ENCODE data around the gene RNLS. TPM values are rescaled to one million over a fixed set of nuclear protein-coding genes. Genes with fewer than 3 reads are reported as not detected.

Gene RNLS
- total and polyA plus RNA-seq, 4 donors, result 5.8 to 11.6 (median 7.9) TPM

DNA sequence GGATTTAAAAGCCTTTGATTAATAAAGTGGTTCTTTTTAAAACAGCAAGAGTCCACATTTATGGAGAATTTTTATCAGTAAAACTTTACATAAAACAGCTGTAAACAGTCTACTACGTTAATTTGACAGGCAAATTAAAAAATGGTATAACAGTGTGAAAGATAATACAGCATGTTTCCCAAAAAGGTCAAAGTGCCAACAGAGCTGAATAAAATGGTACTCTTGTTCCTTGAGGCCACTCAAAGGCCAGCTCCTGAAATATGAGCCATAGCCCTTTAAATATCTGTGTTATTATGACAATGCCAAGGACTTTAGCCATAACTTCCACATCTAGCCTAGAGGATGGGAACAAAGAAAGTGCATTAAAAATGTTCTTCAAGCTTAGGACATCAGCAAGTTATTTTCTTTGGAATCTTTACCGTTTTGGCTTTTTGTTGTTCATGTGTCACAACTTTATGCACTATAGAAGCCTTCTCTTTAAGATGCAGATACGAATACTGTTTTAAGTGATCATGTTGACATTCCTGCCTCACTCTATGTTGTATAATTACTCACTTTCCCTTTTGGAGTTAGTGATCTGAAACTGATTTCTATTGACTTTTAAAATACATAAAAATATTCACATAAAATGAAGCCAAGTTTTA, 165.6 kb downstream of the RNLS start:
- TF ChIP-seq, protein P1, sequence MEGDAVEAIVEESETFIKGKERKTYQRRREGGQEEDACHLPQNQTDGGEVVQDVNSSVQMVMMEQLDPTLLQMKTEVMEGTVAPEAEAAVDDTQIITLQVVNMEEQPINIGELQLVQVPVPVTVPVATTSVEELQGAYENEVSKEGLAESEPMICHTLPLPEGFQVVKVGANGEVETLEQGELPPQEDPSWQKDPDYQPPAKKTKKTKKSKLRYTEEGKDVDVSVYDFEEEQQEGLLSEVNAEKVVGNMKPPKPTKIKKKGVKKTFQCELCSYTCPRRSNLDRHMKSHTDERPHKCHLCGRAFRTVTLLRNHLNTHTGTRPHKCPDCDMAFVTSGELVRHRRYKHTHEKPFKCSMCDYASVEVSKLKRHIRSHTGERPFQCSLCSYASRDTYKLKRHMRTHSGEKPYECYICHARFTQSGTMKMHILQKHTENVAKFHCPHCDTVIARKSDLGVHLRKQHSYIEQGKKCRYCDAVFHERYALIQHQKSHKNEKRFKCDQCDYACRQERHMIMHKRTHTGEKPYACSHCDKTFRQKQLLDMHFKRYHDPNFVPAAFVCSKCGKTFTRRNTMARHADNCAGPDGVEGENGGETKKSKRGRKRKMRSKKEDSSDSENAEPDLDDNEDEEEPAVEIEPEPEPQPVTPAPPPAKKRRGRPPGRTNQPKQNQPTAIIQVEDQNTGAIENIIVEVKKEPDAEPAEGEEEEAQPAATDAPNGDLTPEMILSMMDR (IDR thresholded peaks at IDR 0.05; ENCODE audit: control extremely low read depth, extremely low read depth), result no peak
- 79 to 86% methylated on average over 3 of the region's 3 CpGs for WGBS, 2 donors
- peak in 2 of 3 donors; percentile 58 for DNase-seq

DNA sequence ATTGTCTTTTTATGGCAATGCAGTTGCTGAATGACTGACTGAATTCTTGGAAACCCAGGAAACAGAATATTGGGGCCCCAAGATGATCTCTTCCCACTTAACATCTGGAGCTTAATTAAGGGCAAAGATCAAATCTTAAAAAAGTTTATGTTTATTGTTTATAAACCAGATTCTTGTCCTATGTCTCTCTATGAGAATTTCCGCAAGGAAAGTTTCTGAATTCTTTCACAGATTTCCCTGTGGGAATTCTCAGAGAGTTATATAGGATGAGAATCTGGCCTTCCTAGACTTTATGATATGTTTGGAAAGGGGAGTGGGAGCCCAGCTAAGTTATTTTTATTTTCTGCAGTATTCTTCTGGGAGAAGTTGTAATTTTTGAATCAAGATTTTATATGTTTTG, 166.3 kb downstream of the RNLS start:
- H3K4me1 ChIP-seq (ENCODE audit: control insufficient read depth in 5 of 5, insufficient read depth in 5 of 5, low read length in 5 of 5), result peaks cover 0 to 10% (median 5%) of the 10 kb centered on the region in 5 donors
- H3K36me3 ChIP-seq (ENCODE audit: control insufficient read depth in 4 of 4, insufficient read depth in 4 of 4, low read length in 4 of 4), result no peaks in the 10 kb centered on the region
- no peak for ATAC-seq (ENCODE audit: insufficient read depth, low FRiP score)
- no peak overlapping the region for H3K4me3 ChIP-seq
- TF ChIP-seq, protein P1 (IDR thresholded peaks at IDR 0.05; ENCODE audit: control extremely low read depth, extremely low read depth), result no peak
- no peak for DNase-seq
- no peak overlapping the region for H3K27ac ChIP-seq (ENCODE audit: low read depth in 1 of 2, low read length in 1 of 2)
- no peaks in the 10 kb centered on the region for H3K27me3 ChIP-seq (ENCODE audit: control insufficient read depth in 3 of 3, insufficient read depth in 3 of 3, low read length in 2 of 3)
- WGBS, 2 donors, result 97 to 98% methylated on average over 1 of the region's 1 CpG
- H3K9ac ChIP-seq (ENCODE audit: insufficient read depth in 1 of 2, low read length in 2 of 2), result no peak overlapping the region
- no peaks in the 10 kb centered on the region for H3K9me3 ChIP-seq (ENCODE audit: control insufficient read depth in 4 of 4, insufficient read depth in 3 of 4, low read length in 3 of 4)

More for the DNA sequence above, 165.6 kb downstream of the RNLS start:
- Histone ChIP-seq H3K27me3 (ENCODE audit: control insufficient read depth in 3 of 3, insufficient read depth in 3 of 3, low read length in 2 of 3) (no peaks in the 10 kb centered on the region), H3K9ac (ENCODE audit: insufficient read depth in 1 of 2, low read length in 2 of 2) (no peak overlapping the region), H3K27ac (ENCODE audit: low read depth in 1 of 2, low read length in 1 of 2) (no peak overlapping the region), H3K9me3 (ENCODE audit: control insufficient read depth in 4 of 4, insufficient read depth in 3 of 4, low read length in 3 of 4) (no peaks in the 10 kb centered on the region), H3K36me3 (ENCODE audit: control insufficient read depth in 4 of 4, insufficient read depth in 4 of 4, low read length in 4 of 4) (no peaks in the 10 kb centered on the region), H3K4me1 (ENCODE audit: control insufficient read depth in 5 of 5, insufficient read depth in 5 of 5, low read length in 5 of 5) (peaks cover 0 to 10% (median 5%) of the 10 kb centered on the region in 5 donors), H3K4me3 (no peak overlapping the region)
- no peak for ATAC-seq (ENCODE audit: insufficient read depth, low FRiP score)

DNA sequence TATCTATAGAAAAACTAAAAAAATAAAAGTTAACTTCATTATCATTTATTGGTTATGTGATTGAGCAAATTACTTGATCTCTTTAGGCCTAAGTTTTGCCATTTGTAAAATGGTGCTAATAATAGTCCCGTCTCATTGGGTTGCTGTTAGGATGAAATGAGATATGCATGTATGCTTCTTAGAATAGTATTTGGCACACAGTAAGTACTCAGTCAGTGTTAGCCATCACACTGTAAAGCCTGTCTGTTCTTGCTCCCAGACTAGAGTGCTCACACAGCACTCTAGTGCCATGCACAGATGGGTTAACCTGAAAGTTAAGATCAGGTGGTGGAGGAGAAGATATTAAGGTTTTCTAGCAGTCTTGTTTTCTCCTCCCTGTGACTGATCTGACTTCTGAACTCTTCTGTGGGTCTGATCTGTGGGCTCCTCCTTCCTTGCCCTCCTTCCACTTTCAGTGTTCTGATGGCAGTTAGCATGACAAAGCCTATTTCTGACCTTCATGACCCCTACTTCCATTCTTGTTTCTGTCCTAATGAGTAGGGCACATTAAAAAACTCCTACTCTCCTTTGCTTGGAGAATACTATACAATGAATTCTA, 167.5 kb downstream of the RNLS start:
- DNase-seq, result no peak
- Histone ChIP-seq H3K9ac (ENCODE audit: insufficient read depth in 1 of 2, low read length in 2 of 2) (no peak overlapping the region), H3K4me3 (no peak overlapping the region), H3K36me3 (ENCODE audit: control insufficient read depth in 4 of 4, insufficient read depth in 4 of 4, low read length in 4 of 4) (no peaks in the 10 kb centered on the region), H3K9me3 (ENCODE audit: control insufficient read depth in 4 of 4, insufficient read depth in 3 of 4, low read length in 3 of 4) (no peaks in the 10 kb centered on the region), H3K27me3 (ENCODE audit: control insufficient read depth in 3 of 3, insufficient read depth in 3 of 3, low read length in 2 of 3) (no peaks in the 10 kb centered on the region), H3K4me1 (ENCODE audit: control insufficient read depth in 5 of 5, insufficient read depth in 5 of 5, low read length in 5 of 5) (peaks cover 0 to 10% (median 5%) of the 10 kb centered on the region in 5 donors), H3K27ac (ENCODE audit: low read depth in 1 of 2, low read length in 1 of 2) (no peak overlapping the region)
- TF ChIP-seq, protein P1 (IDR thresholded peaks at IDR 0.05; ENCODE audit: control extremely low read depth, extremely low read depth), result no peak
- WGBS, 2 donors, result 96 to 100% methylated on average over 1 of the region's 1 CpG
- no peak for ATAC-seq (ENCODE audit: insufficient read depth, low FRiP score)

Data from lung (tissue), 12 donors.